SK-N-SH (cell line): ENCODE measurements around the gene PPP5C. TPM values are rescaled to one million over a fixed set of nuclear protein-coding genes. Genes with fewer than 3 reads are reported as not detected.

Experiments used
- CTCF ChIA-PET: fragments of 300-600, 350-600 bp; formaldehyde crosslinking; extraction: SDS; loops from one replicate; lab custom pipeline; 2021; lab: Yijun Ruan, JAX
- POLR2A ChIA-PET: fragments of 350-600 bp; sonication (Branson Sonifier 250); formaldehyde crosslinking; extraction: SDS; loops from one replicate; lab custom pipeline; 2020; ENCODE audit warnings: antibody characterized with exemption, inconsistent platforms; lab: Yijun Ruan, JAX
- DNase-seq: peaks from one replicate; pipeline ENCODE4 v3.0.0; 2012
- H2AFZ ChIP-seq: fragments of 200-600 bp; sonication (generic); 2 replicates; pipeline ENCODE4 v1.8.1; 2016; ENCODE audit warnings: antibody characterized with exemption, mild to moderate bottlenecking, low read depth
- H3F3A ChIP-seq: fragments of 200-600 bp; sonication (generic); replicated peaks from 2 replicates; pipeline ENCODE3; 2016; ENCODE audit warnings: antibody characterized with exemption, mild to moderate bottlenecking; ENCODE audit not compliant: insufficient read depth
- H3K27ac ChIP-seq, 2 experiments: fragments of 200-500 bp in 1 of 2; fragments of 200-600 bp in 1 of 2; sonication (Bioruptor generic) in 1 of 2; sonication (generic), shearing (Covaris generic) in 1 of 2; 2 replicates each; pipeline versions ENCODE4 v1.5.1 to v1.6.1; 2014 to 2016; ENCODE audit warnings: low read depth in 2 of 2, inconsistent platforms in 1 of 2, low read length in 1 of 2, mild to moderate bottlenecking in 1 of 2, mixed read lengths in 1 of 2
- H3K27me3 ChIP-seq: fragments of 200-600 bp; sonication (generic), shearing (Covaris generic); 2 replicates; pipeline ENCODE4 v1.6.1; 2016; ENCODE audit warnings: mixed run types; ENCODE audit not compliant: insufficient read depth
- H3K36me3 ChIP-seq, 2 experiments: fragments of 200-500 bp in 1 of 2; fragments of 200-600 bp in 1 of 2; sonication (Bioruptor generic) in 1 of 2; sonication (generic) in 1 of 2; replicated peaks in 1 of 2; 2 replicates each; pipeline versions ENCODE3 to v1.5.1; 2014 to 2016; ENCODE audit warnings: low read length in 1 of 2, mild to moderate bottlenecking in 1 of 2; ENCODE audit not compliant: insufficient read depth in 2 of 2, control insufficient read depth in 1 of 2
- H3K4me1 ChIP-seq, 2 experiments: fragments of 200-500 bp in 1 of 2; fragments of 200-600 bp in 1 of 2; sonication (Bioruptor generic) in 1 of 2; sonication (generic), shearing (Covaris generic) in 1 of 2; 2 replicates each; pipeline versions ENCODE4 v1.5.1 to v1.6.1; 2014 to 2016; ENCODE audit warnings: low read depth in 1 of 2, low read length in 1 of 2, mixed run types in 1 of 2; ENCODE audit not compliant: insufficient read depth in 2 of 2, control insufficient read depth in 1 of 2
- H3K4me2 ChIP-seq: fragments of 200-600 bp; sonication (generic), shearing (Covaris generic); 2 replicates; pipeline ENCODE4 v1.6.1; 2017; ENCODE audit warnings: mixed run types
- H3K4me3 ChIP-seq, 2 experiments: fragments of 200-500 bp in 1 of 2; fragments of 200-600 bp in 1 of 2; sonication (Bioruptor generic) in 1 of 2; sonication (generic), shearing (Covaris generic) in 1 of 2; 2 replicates each; pipeline versions ENCODE4 v1.5.1 to v1.8.1; 2014 to 2016; ENCODE audit warnings: low read depth in 2 of 2, inconsistent platforms in 1 of 2, low read length in 1 of 2, mild to moderate bottlenecking in 1 of 2, mixed read lengths in 1 of 2, moderate library complexity in 1 of 2
- H3K79me2 ChIP-seq: fragments of 200-600 bp; sonication (generic); 2 replicates; pipeline ENCODE4 v1.8.1; 2017; ENCODE audit warnings: mild to moderate bottlenecking; ENCODE audit not compliant: insufficient read depth
- H3K9ac ChIP-seq: fragments of 200-600 bp; sonication (generic); 2 replicates; pipeline ENCODE4 v1.6.1; 2017; ENCODE audit warnings: mixed run types
- H3K9me2 ChIP-seq: fragments of 200-600 bp; sonication (generic); 2 replicates; pipeline ENCODE4 v1.6.1; 2017; ENCODE audit warnings: mixed run types
- H3K9me3 ChIP-seq: fragments of 200-600 bp; sonication (generic); 2 replicates; pipeline ENCODE4 v1.6.1; 2017; ENCODE audit warnings: mixed run types, mild to moderate bottlenecking, moderate library complexity
- H4K20me1 ChIP-seq: fragments of 200-600 bp; sonication (generic); 2 replicates; pipeline ENCODE4 v1.6.1; 2017; ENCODE audit warnings: mild to moderate bottlenecking, mixed run types; ENCODE audit not compliant: insufficient read depth
- EP300 ChIP-seq, 2 experiments: IDR thresholded peaks; 2 replicates each; pipeline versions ENCODE4 v1.4.0 to v1.6.1; 2012; ENCODE audit warnings: borderline replicate concordance in 1 of 2, low read depth in 1 of 2, low read length in 1 of 2
- FOXJ3 ChIP-seq: sonication (generic); formaldehyde crosslinking; IDR thresholded peaks from 2 replicates; pipeline ENCODE4 v1.5.1; 2020; ENCODE audit warnings: mild to moderate bottlenecking, missing genetic modification reagents
- FOXM1 ChIP-seq: IDR thresholded peaks from 2 replicates; pipeline ENCODE4 v1.4.0; 2012; ENCODE audit warnings: low read depth, mild to moderate bottlenecking
- GABPA ChIP-seq: IDR thresholded peaks from 2 replicates; pipeline ENCODE4 v1.4.0; 2012; ENCODE audit warnings: low read depth, mild to moderate bottlenecking
- IRF3 ChIP-seq: fragments of 150-350 bp; IDR thresholded peaks from 2 replicates; pipeline ENCODE4 v1.6.1; 2016; ENCODE audit warnings: mild to moderate bottlenecking, low read depth, low read length
- JUND ChIP-seq: IDR thresholded peaks from 2 replicates; pipeline ENCODE4 v1.4.0; 2012
- POLR2AphosphoS5 ChIP-seq: IDR thresholded peaks from 2 replicates; pipeline ENCODE4 v1.6.1; 2012; ENCODE audit warnings: low read depth, low read length
- REST ChIP-seq: IDR thresholded peaks from 2 replicates; pipeline ENCODE4 v1.6.1; 2012; ENCODE audit warnings: mild to moderate bottlenecking, low read depth, low read length, moderate library complexity
- SIN3A ChIP-seq: IDR thresholded peaks from 2 replicates; pipeline ENCODE4 v1.6.1; 2012; ENCODE audit warnings: low read depth, mild to moderate bottlenecking, low read length, moderate library complexity, borderline replicate concordance
- TCF12 ChIP-seq: IDR thresholded peaks from 2 replicates; pipeline ENCODE4 v1.4.0; 2012
- WGBS: methylation state at CpG from one replicate; pipeline ENCODE4 v1.1.6; 2017; ENCODE audit warnings: low lambda C conversion rate; 5-methylcytosine and 5-hydroxymethylcytosine counted together
- polyA plus RNA-seq, 3 experiments: library from polyadenylated mRNA; depleted of rRNA; stranded (reverse); fragments of >200 nt; gene quantifications; 2 replicates each; pipeline ENCODE4 v1.2.3, GENCODE V29; 2012
- TF ChIP-seq, protein P1 (sequence below): IDR thresholded peaks from 2 replicates; pipeline ENCODE4 v1.4.0; 2012; ENCODE audit warnings: low read depth, borderline replicate concordance
- TF ChIP-seq, protein P2 (sequence below): IDR thresholded peaks from 2 replicates; pipeline ENCODE4; 2012

PPP5C gene
- polyA plus RNA-seq, 1 of the 3 experiments (the other 2 are of a cell fraction): 162 TPM

- Histone ChIP-seq H3K9me3 (peaks cover 7% of the 10 kb centered on the region; the same call in 1 of the 2 replicates), H4K20me1 (no peaks in the 10 kb centered on the region), H3K9ac (no peak overlapping the region), H3K4me3 (no peak overlapping the region), H3K9me2 (no peaks in the 10 kb centered on the region), H3K36me3 (no peaks in the 10 kb centered on the region), H3K27me3 (no peaks in the 10 kb centered on the region), H3K4me2 (no peak overlapping the region), H3K4me1 (peaks cover 14 to 22% of the 10 kb centered on the region in 2 experiments), H2AFZ (no peak overlapping the region), H3K27ac (no peak overlapping the region), H3K79me2 (no peaks in the 10 kb centered on the region), H3F3A (peaks cover 5% of the 10 kb centered on the region)
- no peak for DNase-seq
- POLR2A ChIA-PET: no interaction called here
- TF ChIP-seq POLR2AphosphoS5 (no peak), FOXM1 (no peak), EP300 (IDR thresholded peaks at IDR 0.05; ENCODE audit: borderline replicate concordance in 1 of 2, low read depth in 1 of 2, low read length in 1 of 2) (no peak), TCF12 (no peak), IRF3 (no peak), SIN3A (no peak), JUND (no peak)
- TF ChIP-seq, protein P1, sequence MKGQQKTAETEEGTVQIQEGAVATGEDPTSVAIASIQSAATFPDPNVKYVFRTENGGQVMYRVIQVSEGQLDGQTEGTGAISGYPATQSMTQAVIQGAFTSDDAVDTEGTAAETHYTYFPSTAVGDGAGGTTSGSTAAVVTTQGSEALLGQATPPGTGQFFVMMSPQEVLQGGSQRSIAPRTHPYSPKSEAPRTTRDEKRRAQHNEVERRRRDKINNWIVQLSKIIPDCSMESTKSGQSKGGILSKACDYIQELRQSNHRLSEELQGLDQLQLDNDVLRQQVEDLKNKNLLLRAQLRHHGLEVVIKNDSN: no peak
- CTCF ChIA-PET: interaction anchor here (0.5 to 1.6 kb wide), 2 partner anchors 23 to 103 kb away, joined by 3 to 4 read pairs; no protein-coding TSS in a partner anchor
- WGBS: 88% methylated on average over 10 of the region's 10 CpGs
Measured at GRCh38 chr19:46303322-46303690, 43.6 kb upstream of the PPP5C start.

- Histone ChIP-seq H3K9ac (no peak overlapping the region), H3K9me2 (no peaks in the 10 kb centered on the region), H4K20me1 (no peaks in the 10 kb centered on the region), H3K27me3 (no peaks in the 10 kb centered on the region), H3K4me2 (no peak overlapping the region), H3K79me2 (no peaks in the 10 kb centered on the region), H3F3A (peaks cover 5% of the 10 kb centered on the region), H3K4me3 (no peak overlapping the region), H2AFZ (no peak overlapping the region), H3K9me3 (peaks cover 7% of the 10 kb centered on the region; the same call in 1 of the 2 replicates), H3K27ac (no peak overlapping the region), H3K4me1 (peaks cover 8 to 17% of the 10 kb centered on the region in 2 experiments; a peak in 3 of 4 replicates), H3K36me3 (no peaks in the 10 kb centered on the region)
- ChIA-PET POLR2A (no interaction called here), CTCF (interaction anchor here (0.5 to 1.6 kb wide), 2 partner anchors 23 to 316 kb away, joined by 3 to 4 read pairs; no protein-coding TSS in a partner anchor)
- WGBS: 69% methylated on average over 50 of the region's 56 CpGs
- TF ChIP-seq JUND (no peak), GABPA (no peak), REST (no peak), FOXJ3 (no peak)
- TF ChIP-seq, protein P2, sequence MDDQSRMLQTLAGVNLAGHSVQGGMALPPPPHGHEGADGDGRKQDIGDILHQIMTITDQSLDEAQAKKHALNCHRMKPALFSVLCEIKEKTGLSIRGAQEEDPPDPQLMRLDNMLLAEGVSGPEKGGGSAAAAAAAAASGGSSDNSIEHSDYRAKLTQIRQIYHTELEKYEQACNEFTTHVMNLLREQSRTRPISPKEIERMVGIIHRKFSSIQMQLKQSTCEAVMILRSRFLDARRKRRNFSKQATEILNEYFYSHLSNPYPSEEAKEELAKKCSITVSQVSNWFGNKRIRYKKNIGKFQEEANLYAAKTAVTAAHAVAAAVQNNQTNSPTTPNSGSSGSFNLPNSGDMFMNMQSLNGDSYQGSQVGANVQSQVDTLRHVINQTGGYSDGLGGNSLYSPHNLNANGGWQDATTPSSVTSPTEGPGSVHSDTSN: no peak
- DNase-seq: peak; percentile 82
Measured at GRCh38 chr19:46303691-46304397, 43.0 kb upstream of the PPP5C start.
